Common myeloid progenitor, CD34-positive (primary cell): ENCODE results near the gene NKAIN2.

Source experiments
- CTCF ChIA-PET: fragments of 350-600 bp; sonication (Branson Sonifier 250); formaldehyde crosslinking; loops from one replicate; lab custom pipeline; 2021; ENCODE audit warnings: antibody characterized with exemption; lab: Charles Lee
- POLR2A ChIA-PET: fragments of 350-600 bp; sonication (Branson Sonifier 250); formaldehyde crosslinking; loops from one replicate; lab custom pipeline; 2021; ENCODE audit warnings: antibody characterized with exemption; lab: Charles Lee
- DNase-seq, 3 donors: peaks; one replicate each; pipeline versions ENCODE4 v3.0.0 to v3.0.0-alpha.2; 2013
- H3K27ac ChIP-seq, 2 experiments: 1 replicate in 1 of 2; 2 replicates in 1 of 2; pipeline ENCODE4 v1.7.0; 2013; ENCODE audit warnings: inconsistent platforms in 2 of 2, low read length in 2 of 2, mild to moderate bottlenecking in 2 of 2, low read depth in 1 of 2, moderate library complexity in 1 of 2; ENCODE audit not compliant: severe bottlenecking in 2 of 2, insufficient read depth in 1 of 2, poor library complexity in 1 of 2
- H3K27me3 ChIP-seq, 5 experiments: replicated peaks in 2 of 5; 1 replicate in 3 of 5; 2 replicates in 2 of 5; pipeline versions ENCODE4 v1.6.1 to v1.7.0; 2013; ENCODE audit warnings: low read length in 4 of 5, mild to moderate bottlenecking in 2 of 5, moderate library complexity in 2 of 5, inconsistent platforms in 1 of 5; ENCODE audit not compliant: insufficient read depth in 5 of 5, control insufficient read depth in 4 of 5
- H3K36me3 ChIP-seq, 4 experiments: 1 replicate in 2 of 4; 2 replicates in 2 of 4; pipeline versions ENCODE4 v1.6.1 to v1.7.0; 2013; ENCODE audit warnings: low read length in 3 of 4, control low read depth in 1 of 4, mild to moderate bottlenecking in 1 of 4; ENCODE audit not compliant: control insufficient read depth in 4 of 4, insufficient read depth in 4 of 4
- H3K4me1 ChIP-seq, 4 experiments: 1 replicate in 3 of 4; 2 replicates in 1 of 4; pipeline versions ENCODE4 v1.6.1 to v1.7.1; 2013; ENCODE audit warnings: low read length in 3 of 4, mild to moderate bottlenecking in 3 of 4, control low read depth in 1 of 4, inconsistent platforms in 1 of 4, moderate library complexity in 1 of 4; ENCODE audit not compliant: control insufficient read depth in 4 of 4, insufficient read depth in 4 of 4; ENCODE audit errors: control extremely low read depth in 1 of 4
- H3K4me3 ChIP-seq, 7 experiments: 1 replicate in 4 of 7; 2 replicates in 3 of 7; pipeline versions ENCODE4 v1.5.1 to v1.7.0; 2013; ENCODE audit warnings: mild to moderate bottlenecking in 7 of 7, low read length in 6 of 7, moderate library complexity in 6 of 7, inconsistent platforms in 2 of 7, low read depth in 2 of 7, control low read depth in 1 of 7; ENCODE audit not compliant: insufficient read depth in 4 of 7, control insufficient read depth in 1 of 7; ENCODE audit errors: extremely low read depth in 1 of 7
- H3K9me3 ChIP-seq, 5 experiments: 1 replicate in 4 of 5; 2 replicates in 1 of 5; pipeline versions ENCODE4 v1.6.1 to v1.7.1; 2013; ENCODE audit warnings: low read length in 4 of 5, mild to moderate bottlenecking in 2 of 5, inconsistent platforms in 1 of 5, low read depth in 1 of 5, moderate library complexity in 1 of 5; ENCODE audit not compliant: control insufficient read depth in 4 of 5, insufficient read depth in 2 of 5; ENCODE audit errors: control extremely low read depth in 1 of 5
- WGBS: methylation state at CpG from one replicate; pipeline ENCODE4 v1.1.5; 2013; ENCODE audit not compliant: insufficient coverage; 5-methylcytosine and 5-hydroxymethylcytosine counted together

NKAIN2 gene

GRCh38 chr6:123805921-123806320 is 2.3 kb downstream of the NKAIN2 start:
- Histone ChIP-seq H3K27ac (peak overlapping the region; percentile 71 to 73), H3K9me3 (no peaks in the 10 kb centered on the region), H3K4me3 (peak overlapping the region in 6 of 7 experiments; percentile 75 to 95 (median 92)), H3K27me3 (no peaks in the 10 kb centered on the region), H3K36me3 (no peaks in the 10 kb centered on the region), H3K4me1 (peaks cover 17 to 67% (median 36%) of the 10 kb centered on the region in 4 experiments)
- WGBS = no CpG with 5 or more reads among the region's 1 CpG
- no peak for DNase-seq
- CTCF ChIA-PET = interaction anchor here (1.6 to 5.9 kb wide), 4 partner anchors 9 to 162 kb away, joined by 4 to 124 read pairs (median 6); no protein-coding TSS in a partner anchor
- POLR2A ChIA-PET = interaction anchor here (0.9 kb wide), 1 partner anchor 139 kb away, joined by 4 read pairs; no protein-coding TSS in a partner anchor

GRCh38 chr6:123806561-123806960 is 2.9 kb downstream of the NKAIN2 start:
- H3K9me3 ChIP-seq = no peaks in the 10 kb centered on the region
- H3K27me3 ChIP-seq = no peaks in the 10 kb centered on the region
- H3K27ac ChIP-seq = peak overlapping the region; percentile 71 to 73
- WGBS = no CpG with 5 or more reads among the region's 2 CpGs
- H3K4me3 ChIP-seq = peak overlapping the region in 6 of 7 experiments; percentile 75 to 95 (median 92)
- no peaks in the 10 kb centered on the region for H3K36me3 ChIP-seq
- ChIA-PET CTCF (interaction anchor here (1.8 to 5.9 kb wide), 2 partner anchors 22 to 161 kb away, joined by 5 to 124 read pairs; no protein-coding TSS in a partner anchor), POLR2A (no interaction called here)
- H3K4me1 ChIP-seq = peaks cover 19 to 71% (median 38%) of the 10 kb centered on the region in 4 experiments
- DNase-seq = no peak

GRCh38 chr6:123808556-123808955 is 4.9 kb downstream of the NKAIN2 start:
- H3K4me1 ChIP-seq = peaks cover 19 to 74% (median 37%) of the 10 kb centered on the region in 4 experiments
- peak overlapping the region; percentile 35 to 73 for H3K27ac ChIP-seq
- peaks cover 0 to 2% (median 0%) of the 10 kb centered on the region in 4 experiments for H3K36me3 ChIP-seq
- ChIA-PET CTCF (interaction anchor here (1.3 kb wide), 3 partner anchors 21 to 158 kb away, joined by 3 to 4 read pairs (median 4); no protein-coding TSS in a partner anchor), POLR2A (no interaction called here)
- 25% methylated on average over 3 of the region's 3 CpGs for WGBS
- no peaks in the 10 kb centered on the region for H3K9me3 ChIP-seq
- H3K4me3 ChIP-seq = peak overlapping the region in 5 of 7 experiments; percentile 4 to 93 (median 20)
- no peaks in the 10 kb centered on the region for H3K27me3 ChIP-seq
- peak in 2 of 3 donors; percentile 53 to 65 for DNase-seq

GRCh38 chr6:123810214-123810613 is 6.5 kb downstream of the NKAIN2 start:
- 87% methylated on average over 3 of the region's 3 CpGs for WGBS
- Histone ChIP-seq H3K4me1 (peaks cover 12 to 64% (median 35%) of the 10 kb centered on the region in 4 experiments), H3K4me3 (no peak overlapping the region), H3K27me3 (no peaks in the 10 kb centered on the region), H3K27ac (no peak overlapping the region), H3K9me3 (no peaks in the 10 kb centered on the region), H3K36me3 (peaks cover 0 to 2% (median 0%) of the 10 kb centered on the region in 4 experiments)
- CTCF ChIA-PET = interaction anchor here (0.8 to 3.5 kb wide), 3 partner anchors 19 to 155 kb away, joined by 3 to 15 read pairs (median 4); no protein-coding TSS in a partner anchor
- DNase-seq = no peak
- POLR2A ChIA-PET = interaction anchor here (0.7 kb wide), 1 partner anchor 68 kb away, joined by 9 read pairs; no protein-coding TSS in a partner anchor

DNA sequence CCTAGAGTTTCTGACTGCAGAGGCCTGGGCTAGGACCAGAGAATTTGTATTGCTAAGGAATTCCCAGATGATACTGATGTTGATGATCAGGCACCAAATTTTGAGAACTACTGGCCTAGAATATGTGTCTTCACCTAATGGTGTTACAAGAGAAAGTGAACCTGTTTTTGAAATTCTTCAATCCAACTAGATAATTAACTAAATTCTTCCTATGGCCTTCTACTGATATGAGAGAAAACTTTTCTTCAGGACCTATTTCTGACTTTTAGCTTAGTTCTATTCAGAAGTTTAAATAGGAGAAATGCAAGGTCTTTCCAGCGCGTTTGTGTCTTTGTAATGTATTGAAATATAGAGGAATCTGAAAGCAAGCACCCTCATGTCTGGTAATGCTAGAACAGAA is 7.3 kb downstream of the NKAIN2 start:
- H3K27ac ChIP-seq = peak overlapping the region; percentile 29 to 66
- peak overlapping the region in 2 of 7 experiments; percentile 36 to 38 for H3K4me3 ChIP-seq
- DNase-seq = no peak
- peaks cover 0 to 2% (median 0%) of the 10 kb centered on the region in 4 experiments for H3K36me3 ChIP-seq
- no peaks in the 10 kb centered on the region for H3K27me3 ChIP-seq
- ChIA-PET POLR2A (no interaction called here), CTCF (interaction anchor here (1.3 to 3.5 kb wide), 2 partner anchors 18 to 154 kb away, joined by 6 to 15 read pairs; no protein-coding TSS in a partner anchor)
- H3K9me3 ChIP-seq = no peaks in the 10 kb centered on the region
- peaks cover 12 to 58% (median 34%) of the 10 kb centered on the region in 4 experiments for H3K4me1 ChIP-seq
- no CpG with 5 or more reads among the region's 2 CpGs for WGBS

DNA sequence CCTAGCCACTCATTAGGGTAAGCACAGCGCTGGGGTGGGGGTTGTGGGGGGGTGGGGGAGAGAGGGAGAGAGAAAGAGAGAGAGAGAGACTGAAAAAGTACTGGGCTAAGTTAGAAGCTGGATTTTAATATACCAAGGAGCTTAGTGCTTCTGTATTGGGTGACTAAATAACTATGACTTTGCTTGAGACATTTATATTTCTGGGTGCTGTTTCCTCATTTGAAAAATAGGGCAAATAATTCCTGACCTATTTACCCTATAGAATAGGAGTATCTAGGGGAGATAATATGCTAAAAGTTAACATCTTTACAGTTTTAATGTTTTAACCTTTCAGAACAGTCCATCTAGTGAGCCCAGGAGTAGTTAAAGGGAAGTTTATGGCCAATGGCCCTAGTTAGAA is 7.7 kb downstream of the NKAIN2 start:
- H3K4me1 ChIP-seq = peaks cover 12 to 58% (median 32%) of the 10 kb centered on the region in 4 experiments
- H3K36me3 ChIP-seq = peaks cover 0 to 2% (median 0%) of the 10 kb centered on the region in 4 experiments
- H3K27ac ChIP-seq = peak overlapping the region in 1 of 2 experiments; percentile 66
- H3K9me3 ChIP-seq = no peaks in the 10 kb centered on the region
- ChIA-PET POLR2A (no interaction called here), CTCF (interaction anchor here (1.3 to 3.5 kb wide), 2 partner anchors 18 to 154 kb away, joined by 6 to 15 read pairs; no protein-coding TSS in a partner anchor)
- whole genome bisulfite sequencing = no CpG with 5 or more reads among the region's 1 CpG
- peak overlapping the region in 2 of 7 experiments; percentile 36 to 45 for H3K4me3 ChIP-seq
- no peaks in the 10 kb centered on the region for H3K27me3 ChIP-seq
- peak in 1 of 3 donors; percentile 30 for DNase-seq

GRCh38 chr6:123812621-123813020 is 9.0 kb downstream of the NKAIN2 start:
- ChIA-PET CTCF (interaction anchor here (1.2 to 3.5 kb wide), 2 partner anchors 16 to 153 kb away, joined by 3 to 15 read pairs; no protein-coding TSS in a partner anchor), POLR2A (no interaction called here)
- Histone ChIP-seq H3K27me3 (no peaks in the 10 kb centered on the region), H3K36me3 (peaks cover 0 to 2% (median 0%) of the 10 kb centered on the region in 4 experiments), H3K9me3 (no peaks in the 10 kb centered on the region), H3K4me1 (peaks cover 11 to 47% (median 26%) of the 10 kb centered on the region in 4 experiments), H3K4me3 (peak overlapping the region in 3 of 7 experiments; percentile 8 to 56 (median 17)), H3K27ac (no peak overlapping the region)
- DNase-seq = peak in 1 of 3 donors; percentile 39
- 22% methylated on average over 1 of the region's 2 CpGs for WGBS
